HCT116 (cell line): ENCODE data around the gene OR7A10.

Experiments used
- CTCF ChIP-seq, 3 experiments: fragments of 200-600 bp in 1 of 3; sonication (generic) in 1 of 3; IDR thresholded peaks in 2 of 3; conservative IDR thresholded peaks in 1 of 3; 2 replicates each; pipeline ENCODE4 v1.5.1; 2012 to 2017; ENCODE audit warnings: low read depth in 2 of 3, low read length in 2 of 3, antibody characterized with exemption in 1 of 3, borderline replicate concordance in 1 of 3, control low read depth in 1 of 3, mild to moderate bottlenecking in 1 of 3, mixed read lengths in 1 of 3, mixed run types in 1 of 3, moderate library complexity in 1 of 3; ENCODE audit not compliant: insufficient read depth in 1 of 3
- EGR1 ChIP-seq: IDR thresholded peaks from 2 replicates; pipeline ENCODE4 v1.6.1; 2012; ENCODE audit warnings: low read depth
- JUND ChIP-seq: IDR thresholded peaks from 2 replicates; pipeline ENCODE4 v1.6.1; 2012
- POLR2A ChIP-seq: IDR thresholded peaks from 2 replicates; pipeline ENCODE4 v1.7.0; 2011; ENCODE audit warnings: borderline replicate concordance; ENCODE audit not compliant: insufficient read depth, insufficient read length; ENCODE audit errors: extremely low read depth
- POLR2AphosphoS5 ChIP-seq: IDR thresholded peaks from 2 replicates; pipeline ENCODE4 v1.6.1; 2011; ENCODE audit warnings: mild to moderate bottlenecking, low read depth, low read length, moderate library complexity
- SP1 ChIP-seq: IDR thresholded peaks from 2 replicates; pipeline ENCODE4 v1.6.1; 2012; ENCODE audit warnings: low read depth

- TF ChIP-seq POLR2AphosphoS5 (no peak), POLR2A (no peak), CTCF (IDR thresholded peaks at IDR 0.05 in 2 of 3, conservative IDR thresholded peaks at IDR 0.05 in 1 of 3; ENCODE audit: borderline replicate concordance in 1 of 3, insufficient read depth in 1 of 3, low read depth in 2 of 3, low read length in 2 of 3) (no peak), EGR1 (no peak), JUND (no peak), SP1 (no peak)
Measured at GRCh38 chr19:14830702-14831101, 18.0 kb downstream of the OR7A10 start.
